NOMO-1 (cell line): Measurements from ENCODE around the gene OR2Y1.
"Not testable (repeated sequence)": the region's sequence is repeated elsewhere in the genome, so short reads cannot be mapped to it uniquely, and the experiment has no call there.

Experiments used
- DNase-seq, 2 experiments: peaks; one replicate each; lab custom pipeline; 2025; ENCODE audit not compliant: unreplicated experiment in 2 of 2; lab: John Stamatoyannopoulos, UW

Gene OR2Y1

GRCh38 chr5:180740953-180741352, 1.1 kb upstream of the OR2Y1 start:
- DNase-seq = not testable (repeated sequence)

- no peak for DNase-seq
Measured at GRCh38 chr5:180739271-180739670, 587 bp downstream of the OR2Y1 start.

GRCh38 chr5:180736536-180736935, 3.3 kb downstream of the OR2Y1 start:
- no peak for DNase-seq

- DNase-seq = no peak
Measured at GRCh38 chr5:180724944-180725343, 14.9 kb downstream of the OR2Y1 start.

GRCh38 chr5:180723936-180724335, 15.9 kb downstream of the OR2Y1 start:
- no peak for DNase-seq

GRCh38 chr5:180720486-180720885, 19.4 kb downstream of the OR2Y1 start:
- DNase-seq = no peak

- no peak for DNase-seq
Measured at GRCh38 chr5:180719781-180720180, 20.1 kb downstream of the OR2Y1 start.

GRCh38 chr5:180718810-180719453, 20.9 kb downstream of the OR2Y1 start:
- peak in 1 of 2 experiments; percentile 5 for DNase-seq

- DNase-seq = no peak
Measured at GRCh38 chr5:180717989-180718388, 21.9 kb downstream of the OR2Y1 start.

GRCh38 chr5:180704362-180704761, 35.5 kb downstream of the OR2Y1 start:
- DNase-seq = no peak

- no peak for DNase-seq
Measured at GRCh38 chr5:180703912-180704311, 35.9 kb downstream of the OR2Y1 start.

GRCh38 chr5:180703371-180703770, 36.5 kb downstream of the OR2Y1 start:
- DNase-seq = not testable (repeated sequence)

GRCh38 chr5:180700440-180700839, 39.4 kb downstream of the OR2Y1 start:
- DNase-seq = not testable (repeated sequence)

GRCh38 chr5:180699042-180699441, 40.8 kb downstream of the OR2Y1 start:
- no peak for DNase-seq

- DNase-seq = no peak
Measured at GRCh38 chr5:180696116-180696515, 43.7 kb downstream of the OR2Y1 start.

GRCh38 chr5:180692429-180692828, 47.4 kb downstream of the OR2Y1 start:
- DNase-seq = no peak

GRCh38 chr5:180691046-180691445, 48.8 kb downstream of the OR2Y1 start:
- no peak for DNase-seq

- no peak for DNase-seq
Measured at GRCh38 chr5:180690562-180690961, 49.3 kb downstream of the OR2Y1 start.

GRCh38 chr5:180689775-180690174, 50.1 kb downstream of the OR2Y1 start:
- no peak for DNase-seq
